GM10266 (cell line): ENCODE results near the gene CCDC138.

Experiments used
- DNase-seq: peaks from one replicate; pipeline ENCODE4 v3.0.0; 2012; ENCODE audit errors: extremely low spot score
- TF ChIP-seq, protein P1 (sequence below): IDR thresholded peaks from 2 replicates; pipeline ENCODE4 v1.5.1; 2012; ENCODE audit warnings: mild to moderate bottlenecking, low read depth; ENCODE audit not compliant: control insufficient read depth, insufficient read depth; ENCODE audit errors: missing control alignments

CCDC138 gene

DNA sequence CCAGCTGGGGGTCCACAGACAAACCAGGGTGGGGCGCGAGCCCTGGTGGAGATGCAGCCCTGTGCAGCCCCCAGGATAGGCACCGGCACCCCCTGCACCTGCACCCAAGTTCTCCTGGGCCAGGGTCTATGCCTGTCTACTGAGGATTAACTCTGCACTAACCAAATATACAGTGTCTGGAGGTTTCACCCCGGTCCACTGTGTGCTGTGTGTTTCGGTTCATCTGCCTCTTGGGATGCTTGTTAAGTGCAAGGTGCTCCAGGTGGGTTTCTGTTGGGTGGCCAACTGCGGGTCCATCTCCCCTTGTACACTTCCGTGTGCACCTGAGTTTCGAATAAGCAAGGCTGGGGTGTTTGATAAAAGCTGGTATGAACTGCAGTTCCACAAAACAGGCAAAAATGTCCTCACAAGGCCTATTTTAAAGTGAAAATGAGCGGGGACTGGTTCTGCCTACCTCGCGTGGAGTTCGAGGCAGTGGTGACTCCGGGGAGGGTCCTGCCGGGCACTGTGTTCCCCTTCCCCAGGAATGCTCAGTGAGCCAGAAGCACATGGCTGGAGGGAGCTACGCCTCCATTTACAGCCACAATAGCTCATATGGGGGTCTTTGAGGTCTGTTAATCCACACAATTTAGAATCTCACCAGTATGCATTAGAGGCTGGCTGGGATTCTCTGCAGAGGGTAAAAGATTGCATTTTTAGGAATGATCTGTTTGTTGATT lies 131.7 kb downstream of the CCDC138 start:
- TF ChIP-seq, protein P1, sequence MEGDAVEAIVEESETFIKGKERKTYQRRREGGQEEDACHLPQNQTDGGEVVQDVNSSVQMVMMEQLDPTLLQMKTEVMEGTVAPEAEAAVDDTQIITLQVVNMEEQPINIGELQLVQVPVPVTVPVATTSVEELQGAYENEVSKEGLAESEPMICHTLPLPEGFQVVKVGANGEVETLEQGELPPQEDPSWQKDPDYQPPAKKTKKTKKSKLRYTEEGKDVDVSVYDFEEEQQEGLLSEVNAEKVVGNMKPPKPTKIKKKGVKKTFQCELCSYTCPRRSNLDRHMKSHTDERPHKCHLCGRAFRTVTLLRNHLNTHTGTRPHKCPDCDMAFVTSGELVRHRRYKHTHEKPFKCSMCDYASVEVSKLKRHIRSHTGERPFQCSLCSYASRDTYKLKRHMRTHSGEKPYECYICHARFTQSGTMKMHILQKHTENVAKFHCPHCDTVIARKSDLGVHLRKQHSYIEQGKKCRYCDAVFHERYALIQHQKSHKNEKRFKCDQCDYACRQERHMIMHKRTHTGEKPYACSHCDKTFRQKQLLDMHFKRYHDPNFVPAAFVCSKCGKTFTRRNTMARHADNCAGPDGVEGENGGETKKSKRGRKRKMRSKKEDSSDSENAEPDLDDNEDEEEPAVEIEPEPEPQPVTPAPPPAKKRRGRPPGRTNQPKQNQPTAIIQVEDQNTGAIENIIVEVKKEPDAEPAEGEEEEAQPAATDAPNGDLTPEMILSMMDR = no peak
- DNase-seq = no peak

DNA sequence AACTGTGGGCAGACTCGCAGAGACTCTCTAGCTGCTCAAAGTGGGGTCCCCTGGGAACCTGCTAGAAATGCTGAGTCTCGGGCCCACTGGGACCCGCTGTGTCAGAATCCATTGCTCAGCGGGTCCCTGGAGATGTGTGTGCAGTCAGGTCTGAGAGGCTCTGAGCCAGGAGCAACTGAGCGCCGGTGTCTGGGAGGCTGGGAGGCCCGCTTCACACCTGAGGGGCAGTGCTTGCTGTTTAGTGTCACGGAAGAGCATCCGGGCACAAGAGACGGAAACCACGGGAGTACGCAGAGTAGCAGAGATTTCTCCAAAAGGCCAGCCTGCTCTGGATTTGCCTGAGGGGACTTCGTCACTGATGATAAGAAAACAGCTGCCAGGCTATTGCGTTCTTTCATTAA lies 132.4 kb downstream of the CCDC138 start:
- no peak for DNase-seq
- TF ChIP-seq, protein P1 = no peak

DNA sequence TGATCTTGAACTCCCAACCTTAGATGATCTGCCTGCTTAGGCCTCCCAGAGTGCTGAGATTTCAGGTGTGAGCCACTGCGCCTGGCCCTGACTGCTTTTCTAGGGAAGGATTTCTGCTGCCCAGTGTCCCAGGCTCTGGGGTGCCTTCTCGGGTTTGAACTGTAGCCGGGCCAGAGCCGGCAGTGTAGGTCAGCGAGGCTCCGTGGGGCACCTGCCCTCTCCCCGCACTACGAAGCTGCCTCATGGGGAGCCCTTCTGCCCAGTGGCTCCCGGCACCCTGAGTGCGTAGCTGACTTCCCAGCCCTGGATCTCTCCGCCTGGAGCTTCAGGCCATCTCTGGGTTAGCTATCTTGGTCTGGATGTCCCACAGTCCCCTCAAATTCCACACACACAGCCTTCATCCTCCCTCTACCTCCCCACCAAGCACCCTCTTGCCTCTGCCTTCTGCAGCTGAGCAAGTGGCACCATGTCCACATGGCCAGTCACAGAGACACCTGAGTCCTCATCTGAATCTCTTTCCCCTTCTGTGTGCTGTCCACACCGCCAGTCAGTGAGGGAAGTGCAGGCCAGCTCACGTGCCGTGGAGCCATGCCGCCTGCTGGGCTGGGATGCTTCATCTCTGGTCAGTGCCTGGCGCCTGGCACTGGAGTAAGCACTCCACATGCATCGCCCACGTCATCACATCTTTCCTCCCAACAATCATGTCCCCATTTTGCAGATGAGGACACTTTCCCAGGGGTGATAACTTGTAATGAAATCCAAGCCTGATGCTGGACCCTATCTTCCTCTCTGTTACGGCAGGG lies 133.2 kb downstream of the CCDC138 start:
- TF ChIP-seq, protein P1 = no peak
- no peak for DNase-seq

DNA sequence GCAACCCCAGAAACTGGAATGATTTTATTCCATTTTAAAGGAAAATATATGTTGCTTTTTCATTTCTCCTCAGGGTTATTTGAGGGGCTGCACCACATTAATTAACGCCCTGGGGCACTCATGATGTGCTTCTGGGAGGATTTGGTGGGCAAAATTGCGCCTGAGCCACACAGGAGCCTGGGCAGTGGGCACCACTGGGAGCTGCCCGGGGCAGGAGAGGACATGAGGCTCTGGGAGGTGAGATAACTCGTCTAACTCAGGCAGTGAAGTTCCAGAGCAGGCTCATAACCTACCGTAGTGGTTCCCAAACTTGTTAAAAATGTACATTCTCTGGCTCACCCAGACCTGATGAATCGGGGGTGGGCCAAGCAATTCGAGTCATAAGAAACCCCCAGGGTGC lies 134.1 kb downstream of the CCDC138 start:
- no peak for DNase-seq
- TF ChIP-seq, protein P1 = no peak

DNA sequence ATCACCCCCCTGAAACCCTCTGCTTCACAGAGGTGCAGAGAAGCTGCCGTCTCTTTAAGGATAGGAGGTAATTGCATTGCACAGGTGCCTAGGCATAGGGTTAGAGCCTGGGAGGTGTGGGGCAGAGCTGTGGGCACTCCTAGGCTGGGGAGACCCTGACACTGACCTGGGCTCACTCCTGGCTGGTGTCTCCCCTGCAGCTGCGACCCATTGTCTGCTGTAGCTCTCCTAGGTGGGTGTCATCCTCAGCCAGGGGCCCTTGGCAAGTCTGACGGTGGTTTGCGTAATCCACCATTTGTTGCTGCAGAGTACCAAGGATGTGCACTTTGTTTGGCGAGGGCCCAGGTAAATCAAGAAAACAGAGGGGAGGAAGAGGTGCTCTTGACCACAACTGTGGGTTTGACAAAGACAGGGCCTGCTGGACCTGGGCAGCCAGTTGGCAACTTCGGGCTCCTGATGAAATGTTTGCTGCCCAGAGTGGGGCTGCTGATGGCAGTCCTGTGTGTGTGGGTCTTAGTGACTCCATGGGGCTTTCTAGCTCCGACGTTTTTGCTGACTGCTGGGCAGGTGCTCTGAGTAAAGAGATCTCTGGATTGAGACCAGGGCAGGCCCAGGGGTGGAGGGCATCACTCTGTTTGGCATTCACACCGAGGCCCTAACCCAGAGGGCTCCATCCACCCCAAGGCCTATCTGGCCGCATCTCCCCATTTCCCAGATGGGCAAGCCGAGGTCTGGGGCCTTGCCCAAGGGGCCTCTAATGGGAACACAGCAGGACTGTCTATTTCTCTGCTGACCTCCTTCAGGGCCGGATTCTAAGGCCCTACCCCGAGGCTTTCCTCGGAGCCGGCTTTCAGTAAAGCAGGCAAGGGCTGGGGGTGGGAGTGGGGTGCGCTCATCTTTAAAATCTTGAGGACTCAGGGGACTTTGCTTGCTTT lies 134.8 kb downstream of the CCDC138 start:
- TF ChIP-seq, protein P1 = no peak
- DNase-seq = no peak

DNA sequence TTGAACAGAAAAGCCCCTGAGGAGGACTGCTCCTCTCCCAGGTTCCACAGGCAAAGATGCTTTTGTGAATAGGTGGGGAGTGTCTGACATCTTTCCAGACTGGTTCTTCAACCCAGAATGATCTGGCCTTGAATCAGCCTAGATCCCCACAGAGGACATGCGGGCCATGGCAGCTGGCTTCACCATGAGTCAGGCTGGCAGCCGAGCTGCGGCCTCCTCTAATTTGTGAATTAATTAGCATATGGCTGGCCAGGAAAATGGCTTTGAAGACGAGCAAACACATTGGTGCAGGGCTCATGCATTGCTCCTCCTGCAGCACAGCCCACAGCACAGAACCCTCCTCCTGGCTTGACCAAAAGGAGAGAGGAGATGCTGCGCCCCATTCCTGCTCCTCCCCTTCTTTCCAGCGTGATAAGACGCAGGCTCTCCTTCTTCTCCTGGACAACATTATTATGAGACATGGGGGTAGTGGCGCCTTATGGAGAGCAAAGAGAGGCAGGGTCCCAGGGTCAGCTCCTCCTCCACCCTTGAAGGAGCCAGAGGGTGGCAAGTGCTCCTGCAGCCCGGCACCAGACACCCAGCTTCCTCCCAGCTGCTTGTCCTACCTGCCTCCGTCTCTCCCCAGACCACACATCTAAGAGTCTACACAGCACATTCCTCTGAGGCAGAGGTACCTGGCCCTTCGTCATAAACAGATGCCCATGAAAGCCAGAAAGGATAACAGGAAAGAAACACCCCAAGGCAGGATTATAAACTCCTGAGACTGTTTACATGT lies 135.8 kb downstream of the CCDC138 start:
- no peak for DNase-seq
- TF ChIP-seq, protein P1 = no peak
